ENCODE data around the gene KDM5B. TPM values are rescaled to one million over a fixed set of nuclear protein-coding genes. Genes with fewer than 3 reads are reported as not detected.
"Not testable (repeated sequence)": the region's sequence is repeated elsewhere in the genome, so short reads cannot be mapped to it uniquely, and the experiment has no call there.

The KDM5B gene
- total RNA-seq, 1 experiment from 2014 or later = 71.2 TPM

DNA sequence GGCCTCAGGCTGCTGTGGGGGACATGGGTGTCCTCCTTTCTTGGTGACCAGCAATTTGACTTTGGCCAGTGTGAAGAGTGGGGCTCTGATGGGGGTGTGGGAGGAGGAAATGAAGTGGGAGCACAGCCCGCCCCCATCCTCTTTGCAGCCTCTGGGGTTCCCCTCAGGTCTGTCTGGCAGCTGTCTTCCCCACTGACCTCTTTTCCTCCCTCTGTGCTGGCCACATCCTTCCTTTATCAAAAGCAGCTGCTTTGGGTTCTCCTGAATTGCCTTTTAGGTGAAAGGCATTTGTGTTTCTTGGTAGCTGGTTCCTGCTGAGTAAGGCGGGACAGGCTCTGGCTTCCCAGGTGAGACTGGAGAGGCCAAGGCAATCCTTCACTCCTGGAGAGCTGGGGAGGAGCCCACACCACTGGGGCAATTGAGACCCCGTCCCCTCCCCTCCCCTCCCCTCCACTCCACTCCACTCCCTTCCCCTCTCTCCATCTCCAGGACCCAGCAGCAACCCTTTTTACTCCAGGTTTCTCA lies 27.4 kb upstream of the KDM5B start:
- POLR2A ChIA-PET (ENCODE audit: low non-redundant PET) = no interaction called here
- H3K4me1 ChIP-seq (ENCODE audit: insufficient read depth, low read length, poor library complexity, severe bottlenecking) = no peaks in the 10 kb centered on the region
- no peaks in the 10 kb centered on the region for H3K9me3 ChIP-seq (ENCODE audit: low read depth, low read length, poor library complexity, severe bottlenecking)
- no peak for TF ChIP-seq EZH2 (IDR thresholded peaks at IDR 0.05; ENCODE audit: borderline replicate concordance, low read depth, low read length, poor library complexity, severe bottlenecking)
- TF ChIP-seq, protein P1, sequence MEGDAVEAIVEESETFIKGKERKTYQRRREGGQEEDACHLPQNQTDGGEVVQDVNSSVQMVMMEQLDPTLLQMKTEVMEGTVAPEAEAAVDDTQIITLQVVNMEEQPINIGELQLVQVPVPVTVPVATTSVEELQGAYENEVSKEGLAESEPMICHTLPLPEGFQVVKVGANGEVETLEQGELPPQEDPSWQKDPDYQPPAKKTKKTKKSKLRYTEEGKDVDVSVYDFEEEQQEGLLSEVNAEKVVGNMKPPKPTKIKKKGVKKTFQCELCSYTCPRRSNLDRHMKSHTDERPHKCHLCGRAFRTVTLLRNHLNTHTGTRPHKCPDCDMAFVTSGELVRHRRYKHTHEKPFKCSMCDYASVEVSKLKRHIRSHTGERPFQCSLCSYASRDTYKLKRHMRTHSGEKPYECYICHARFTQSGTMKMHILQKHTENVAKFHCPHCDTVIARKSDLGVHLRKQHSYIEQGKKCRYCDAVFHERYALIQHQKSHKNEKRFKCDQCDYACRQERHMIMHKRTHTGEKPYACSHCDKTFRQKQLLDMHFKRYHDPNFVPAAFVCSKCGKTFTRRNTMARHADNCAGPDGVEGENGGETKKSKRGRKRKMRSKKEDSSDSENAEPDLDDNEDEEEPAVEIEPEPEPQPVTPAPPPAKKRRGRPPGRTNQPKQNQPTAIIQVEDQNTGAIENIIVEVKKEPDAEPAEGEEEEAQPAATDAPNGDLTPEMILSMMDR (conservative IDR thresholded peaks at IDR 0.05; ENCODE audit: low read depth, low read length) = no peak
- H3K27me3 ChIP-seq (replicated peaks; ENCODE audit: insufficient read depth, low read depth, low read length, poor library complexity) = no peaks in the 10 kb centered on the region
- H3K27ac ChIP-seq (ENCODE audit: low read depth, low read length, poor library complexity, severe bottlenecking) = no peak overlapping the region
- no peak overlapping the region for H3K4me3 ChIP-seq (ENCODE audit: low read depth, low read length, poor library complexity, severe bottlenecking)
- CTCF ChIA-PET = no interaction called here
- intact Hi-C loops (cut with micrococcal nuclease; ENCODE audit: unreplicated experiment) = no loop called here
- BruUV-seq (replicated peaks) = no TSS peak
- DNase-seq (ENCODE audit: low spot score) = no peak
- no peaks in the 10 kb centered on the region for H3K36me3 ChIP-seq (ENCODE audit: insufficient read depth, low read length, poor library complexity, severe bottlenecking)

DNA sequence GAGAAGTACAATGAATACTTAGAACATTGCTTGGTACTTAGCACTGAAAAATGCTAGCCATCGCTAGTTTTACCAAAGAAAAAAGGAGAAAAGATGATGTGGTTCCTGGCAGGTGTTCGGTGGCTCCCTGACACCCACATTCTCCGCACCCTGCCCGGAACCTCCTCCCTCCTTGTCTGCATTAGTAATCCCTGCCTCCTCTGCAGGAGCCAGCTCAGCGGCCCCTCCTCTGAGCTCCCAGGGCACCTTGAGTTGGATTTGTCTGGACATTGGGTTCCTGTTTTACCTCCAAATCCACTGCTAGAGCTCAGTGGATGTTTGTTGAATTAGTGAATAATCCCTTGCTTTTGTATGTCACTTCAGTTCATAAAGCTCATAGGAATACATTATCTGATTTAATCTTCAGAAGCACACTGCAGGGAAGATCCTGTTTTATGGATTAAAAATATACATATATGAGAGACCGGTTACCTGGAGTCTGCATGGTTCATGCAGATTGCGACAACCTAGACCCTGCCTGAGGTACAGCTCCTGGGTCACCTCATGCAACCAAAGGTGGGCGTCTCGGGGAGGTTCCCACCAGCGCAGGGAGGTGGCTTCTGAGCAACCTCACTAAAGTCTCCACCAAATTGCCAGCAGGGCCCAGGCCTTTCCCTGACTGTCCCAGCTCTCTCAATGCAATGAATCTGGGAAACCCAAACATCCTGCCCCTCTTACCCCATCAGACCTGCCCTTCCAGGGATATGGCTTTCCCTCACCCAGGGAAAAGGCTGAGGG lies 26.7 kb upstream of the KDM5B start:
- ChIA-PET POLR2A (ENCODE audit: low non-redundant PET) (no interaction called here), CTCF (no interaction called here)
- no TSS peak for BruUV-seq (replicated peaks)

DNA sequence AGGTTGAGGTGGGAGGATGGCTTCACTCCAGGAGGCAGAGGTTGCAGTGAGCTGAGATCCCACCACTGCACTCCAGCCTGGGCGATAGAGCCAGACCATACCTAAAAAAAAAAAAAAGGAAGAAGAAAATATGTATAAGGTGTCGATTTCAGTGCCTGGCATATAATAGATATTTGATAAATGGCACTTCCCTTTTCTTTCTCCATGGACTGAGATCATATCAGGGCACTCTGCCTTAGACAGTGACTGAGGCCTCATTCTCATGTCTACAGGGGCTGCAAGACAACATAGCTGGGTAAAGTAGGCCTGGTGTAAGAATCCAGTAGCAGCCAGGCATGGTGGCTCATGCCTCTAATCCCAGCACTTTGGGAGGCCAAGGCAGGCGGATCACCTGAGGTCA lies 23.7 kb upstream of the KDM5B start:
- no peak for DNase-seq (ENCODE audit: low spot score)
- intact Hi-C loops (cut with micrococcal nuclease; ENCODE audit: unreplicated experiment) = no loop called here
- Histone ChIP-seq H3K27ac (ENCODE audit: low read depth, low read length, poor library complexity, severe bottlenecking) (no peak overlapping the region), H3K4me1 (ENCODE audit: insufficient read depth, low read length, poor library complexity, severe bottlenecking) (no peaks in the 10 kb centered on the region), H3K27me3 (replicated peaks; ENCODE audit: insufficient read depth, low read depth, low read length, poor library complexity) (no peaks in the 10 kb centered on the region), H3K9me3 (ENCODE audit: low read depth, low read length, poor library complexity, severe bottlenecking) (no peaks in the 10 kb centered on the region), H3K4me3 (ENCODE audit: low read depth, low read length, poor library complexity, severe bottlenecking) (no peak overlapping the region), H3K36me3 (ENCODE audit: insufficient read depth, low read length, poor library complexity, severe bottlenecking) (no peaks in the 10 kb centered on the region)
- BruUV-seq (replicated peaks) = no TSS peak
- ChIA-PET CTCF (no interaction called here), POLR2A (ENCODE audit: low non-redundant PET) (no interaction called here)
- TF ChIP-seq, protein P1 (conservative IDR thresholded peaks at IDR 0.05; ENCODE audit: low read depth, low read length) = no peak
- TF ChIP-seq EZH2 (IDR thresholded peaks at IDR 0.05; ENCODE audit: borderline replicate concordance, low read depth, low read length, poor library complexity, severe bottlenecking) = no peak

More for the DNA sequence above, 26.7 kb upstream of the KDM5B start:
- intact Hi-C loops (cut with micrococcal nuclease; ENCODE audit: unreplicated experiment) = no loop called here
- Histone ChIP-seq H3K4me1 (ENCODE audit: insufficient read depth, low read length, poor library complexity, severe bottlenecking) (no peaks in the 10 kb centered on the region), H3K9me3 (ENCODE audit: low read depth, low read length, poor library complexity, severe bottlenecking) (no peaks in the 10 kb centered on the region), H3K4me3 (ENCODE audit: low read depth, low read length, poor library complexity, severe bottlenecking) (no peak overlapping the region), H3K27ac (ENCODE audit: low read depth, low read length, poor library complexity, severe bottlenecking) (no peak overlapping the region), H3K27me3 (replicated peaks; ENCODE audit: insufficient read depth, low read depth, low read length, poor library complexity) (no peaks in the 10 kb centered on the region), H3K36me3 (ENCODE audit: insufficient read depth, low read length, poor library complexity, severe bottlenecking) (no peaks in the 10 kb centered on the region)
- TF ChIP-seq, protein P1 (conservative IDR thresholded peaks at IDR 0.05; ENCODE audit: low read depth, low read length) = no peak
- no peak for TF ChIP-seq EZH2 (IDR thresholded peaks at IDR 0.05; ENCODE audit: borderline replicate concordance, low read depth, low read length, poor library complexity, severe bottlenecking)
- no peak for DNase-seq (ENCODE audit: low spot score)

DNA sequence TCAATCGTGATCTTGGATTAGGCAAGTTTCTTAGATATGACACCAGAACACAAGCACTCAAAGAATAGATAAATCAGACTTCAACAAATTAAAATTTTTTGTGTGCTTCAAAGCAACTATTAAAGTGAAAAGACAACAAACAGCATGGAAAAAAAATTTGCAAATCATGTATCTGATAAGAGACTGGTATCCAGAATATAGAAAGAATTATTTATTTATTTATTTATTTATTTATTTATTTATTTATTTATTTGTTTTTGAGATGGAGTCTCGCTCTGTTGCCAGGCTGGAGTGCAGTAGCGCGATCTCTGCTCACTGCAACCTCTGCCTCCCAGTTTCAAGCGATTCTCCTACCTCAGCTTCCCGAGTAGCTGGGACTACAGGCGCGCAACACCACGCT lies 21.0 kb upstream of the KDM5B start:
- POLR2A ChIA-PET (ENCODE audit: low non-redundant PET) = not testable (repeated sequence)

More for the DNA sequence above, 21.0 kb upstream of the KDM5B start:
- H3K4me3 ChIP-seq (ENCODE audit: low read depth, low read length, poor library complexity, severe bottlenecking); H3K27ac ChIP-seq (ENCODE audit: low read depth, low read length, poor library complexity, severe bottlenecking); intact Hi-C loops (cut with micrococcal nuclease; ENCODE audit: unreplicated experiment); BruUV-seq (replicated peaks); CTCF ChIA-PET; H3K4me1 ChIP-seq (ENCODE audit: insufficient read depth, low read length, poor library complexity, severe bottlenecking); H3K27me3 ChIP-seq (replicated peaks; ENCODE audit: insufficient read depth, low read depth, low read length, poor library complexity); H3K36me3 ChIP-seq (ENCODE audit: insufficient read depth, low read length, poor library complexity, severe bottlenecking); DNase-seq (ENCODE audit: low spot score); H3K9me3 ChIP-seq (ENCODE audit: low read depth, low read length, poor library complexity, severe bottlenecking): not testable (repeated sequence)
